ENCODE measurements around the gene PXDN.
"Not testable (repeated sequence)": the region's sequence is repeated elsewhere in the genome, so short reads cannot be mapped to it uniquely, and the experiment has no call there.

PXDN gene

GRCh38 chr2:1700427-1700826 lies 43.9 kb downstream of the PXDN start:
- not testable (repeated sequence) for DNase-seq

- DNase-seq = no peak
Observed at GRCh38 chr2:1698188-1698945, 45.9 kb downstream of the PXDN start.

- DNase-seq = no peak
Observed at GRCh38 chr2:1697601-1698000, 46.7 kb downstream of the PXDN start.

GRCh38 chr2:1696472-1696871 lies 47.8 kb downstream of the PXDN start:
- DNase-seq = no peak

GRCh38 chr2:1694371-1695271 lies 49.7 kb downstream of the PXDN start:
- no peak for DNase-seq

GRCh38 chr2:1693723-1694122 lies 50.6 kb downstream of the PXDN start:
- DNase-seq = no peak

- DNase-seq = no peak
Observed at GRCh38 chr2:1692342-1692741, 52.0 kb downstream of the PXDN start.

GRCh38 chr2:1691366-1691765 lies 52.9 kb downstream of the PXDN start:
- no peak for DNase-seq

- no peak for DNase-seq
Observed at GRCh38 chr2:1690056-1690775, 54.1 kb downstream of the PXDN start.

- DNase-seq = no peak
Observed at GRCh38 chr2:1688859-1689258, 55.5 kb downstream of the PXDN start.

GRCh38 chr2:1688161-1688560 lies 56.2 kb downstream of the PXDN start:
- DNase-seq = no peak

GRCh38 chr2:1687254-1687653 lies 57.1 kb downstream of the PXDN start:
- no peak for DNase-seq

GRCh38 chr2:1686784-1687105 lies 57.6 kb downstream of the PXDN start:
- no peak for DNase-seq

- no peak for DNase-seq
Observed at GRCh38 chr2:1685957-1686783, 58.1 kb downstream of the PXDN start.

GRCh38 chr2:1685078-1685956 lies 59.0 kb downstream of the PXDN start:
- DNase-seq = no peak

- no peak for DNase-seq
Observed at GRCh38 chr2:1683297-1683696, 61.0 kb downstream of the PXDN start.

GRCh38 chr2:1682181-1682440 lies 62.2 kb downstream of the PXDN start:
- DNase-seq = no peak

- no peak for DNase-seq
Observed at GRCh38 chr2:1681323-1682180, 62.8 kb downstream of the PXDN start.

GRCh38 chr2:1681017-1681318 lies 63.3 kb downstream of the PXDN start:
- DNase-seq = no peak

- no peak for DNase-seq
Observed at GRCh38 chr2:1680222-1681016, 63.9 kb downstream of the PXDN start.

Measured in NCI-H526 treated with DMSO at 0.1 percent for 48 hours (cell line).